HEK293 (cell line): Measurements from ENCODE around the gene BCAS3.
"Not testable (repeated sequence)": the region's sequence is repeated elsewhere in the genome, so short reads cannot be mapped to it uniquely, and the experiment has no call there.

ENCODE experiments used
- ZBTB21 ChIP-seq: fragments of 450-650 bp; formaldehyde crosslinking; IDR thresholded peaks from 2 replicates; pipeline ENCODE4 v1.5.1; 2017; ENCODE audit warnings: missing biosample characterization, missing genetic modification characterization
- ZBTB26 ChIP-seq: fragments of 450-650 bp; formaldehyde crosslinking; optimal IDR thresholded peaks from 2 replicates; pipeline ENCODE3; 2016; ENCODE audit warnings: missing biosample characterization, mild to moderate bottlenecking, missing genetic modification characterization
- ZNF114 ChIP-seq: fragments of 450-650 bp; formaldehyde crosslinking; IDR thresholded peaks from 2 replicates; pipeline ENCODE4 v1.5.0; 2017; ENCODE audit warnings: missing biosample characterization, missing genetic modification characterization
- ZNF138 ChIP-seq: fragments of 450-650 bp; formaldehyde crosslinking; IDR thresholded peaks from 2 replicates; pipeline ENCODE4 v1.5.1; 2016; ENCODE audit warnings: missing biosample characterization, missing genetic modification characterization, borderline replicate concordance
- ZNF26 ChIP-seq: fragments of 450-650 bp; formaldehyde crosslinking; IDR thresholded peaks from 2 replicates; pipeline ENCODE4 v1.5.1; 2016; ENCODE audit warnings: missing biosample characterization, missing genetic modification characterization
- TF ChIP-seq, protein P1 (sequence below): fragments of 450-650 bp; formaldehyde crosslinking; IDR thresholded peaks from 2 replicates; pipeline ENCODE4 v1.5.1; 2016; ENCODE audit warnings: missing biosample characterization, missing genetic modification characterization

DNA sequence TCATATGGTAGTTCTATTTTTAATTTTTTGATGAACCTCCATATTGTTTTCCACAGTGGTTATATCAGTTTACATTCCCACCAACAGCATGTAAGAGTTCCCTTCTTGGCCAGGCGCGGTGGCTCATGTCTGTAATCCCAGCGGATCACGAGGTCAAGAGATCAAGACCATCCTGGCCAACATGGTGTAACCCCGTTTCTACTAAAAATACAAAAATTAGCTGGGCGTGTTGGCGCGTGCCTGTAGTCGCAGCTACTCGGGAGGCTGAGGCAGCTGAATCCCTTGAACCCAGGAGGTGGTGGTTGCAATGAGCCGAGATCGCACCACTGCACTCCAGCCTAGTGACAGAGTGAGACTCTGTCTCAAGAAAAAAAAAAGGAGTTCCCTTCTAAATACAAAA, 79.1 kb downstream of the BCAS3 start:
- TF ChIP-seq ZNF138; ZBTB21 (tag by site-specific recombination); ZNF114 (tag by site-specific recombination); ZNF26 (tag by site-specific recombination); ZBTB26: not testable (repeated sequence)
- TF ChIP-seq, protein P1, sequence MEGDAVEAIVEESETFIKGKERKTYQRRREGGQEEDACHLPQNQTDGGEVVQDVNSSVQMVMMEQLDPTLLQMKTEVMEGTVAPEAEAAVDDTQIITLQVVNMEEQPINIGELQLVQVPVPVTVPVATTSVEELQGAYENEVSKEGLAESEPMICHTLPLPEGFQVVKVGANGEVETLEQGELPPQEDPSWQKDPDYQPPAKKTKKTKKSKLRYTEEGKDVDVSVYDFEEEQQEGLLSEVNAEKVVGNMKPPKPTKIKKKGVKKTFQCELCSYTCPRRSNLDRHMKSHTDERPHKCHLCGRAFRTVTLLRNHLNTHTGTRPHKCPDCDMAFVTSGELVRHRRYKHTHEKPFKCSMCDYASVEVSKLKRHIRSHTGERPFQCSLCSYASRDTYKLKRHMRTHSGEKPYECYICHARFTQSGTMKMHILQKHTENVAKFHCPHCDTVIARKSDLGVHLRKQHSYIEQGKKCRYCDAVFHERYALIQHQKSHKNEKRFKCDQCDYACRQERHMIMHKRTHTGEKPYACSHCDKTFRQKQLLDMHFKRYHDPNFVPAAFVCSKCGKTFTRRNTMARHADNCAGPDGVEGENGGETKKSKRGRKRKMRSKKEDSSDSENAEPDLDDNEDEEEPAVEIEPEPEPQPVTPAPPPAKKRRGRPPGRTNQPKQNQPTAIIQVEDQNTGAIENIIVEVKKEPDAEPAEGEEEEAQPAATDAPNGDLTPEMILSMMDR (tag by site-specific recombination): not testable (repeated sequence)
